KOPT-K1 (cell line): ENCODE data around the gene AGAP1.

Experiments
- H3K27ac ChIP-seq: fragments of 200-600 bp; sonication (generic); 2 replicates; pipeline ENCODE4 v1.5.1; 2016; ENCODE audit warnings: antibody characterized with exemption, mild to moderate bottlenecking, low read depth, low read length; ENCODE audit not compliant: poor library complexity, severe bottlenecking
- H3K36me3 ChIP-seq: fragments of 200-600 bp; sonication (generic); 2 replicates; pipeline ENCODE4 v1.5.1; 2017; ENCODE audit warnings: antibody characterized with exemption, mild to moderate bottlenecking, low read length, moderate library complexity; ENCODE audit not compliant: insufficient read depth
- H3K9me3 ChIP-seq: fragments of 200-600 bp; sonication (generic); 2 replicates; pipeline ENCODE4 v1.5.1; 2017; ENCODE audit warnings: antibody characterized with exemption, low read length, mild to moderate bottlenecking; ENCODE audit not compliant: insufficient read depth, poor library complexity, severe bottlenecking

Gene AGAP1

GRCh38 chr2:235737840-235738239 lies 244.0 kb downstream of the AGAP1 start:
- H3K9me3 ChIP-seq, result no peaks in the 10 kb centered on the region
- H3K27ac ChIP-seq, result no peak overlapping the region
- H3K36me3 ChIP-seq, result no peaks in the 10 kb centered on the region

- no peaks in the 10 kb centered on the region for H3K9me3 ChIP-seq
- no peak overlapping the region for H3K27ac ChIP-seq
- H3K36me3 ChIP-seq, result no peaks in the 10 kb centered on the region
Observed at GRCh38 chr2:235739704-235740415, 246.0 kb downstream of the AGAP1 start.

- no peaks in the 10 kb centered on the region for H3K9me3 ChIP-seq
- no peak overlapping the region for H3K27ac ChIP-seq
- no peaks in the 10 kb centered on the region for H3K36me3 ChIP-seq
Observed at GRCh38 chr2:235740821-235741220, 247.0 kb downstream of the AGAP1 start.

GRCh38 chr2:235744161-235744560 lies 250.3 kb downstream of the AGAP1 start:
- Histone ChIP-seq H3K27ac (no peak overlapping the region), H3K9me3 (no peaks in the 10 kb centered on the region), H3K36me3 (no peaks in the 10 kb centered on the region)

GRCh38 chr2:235745597-235745996 lies 251.8 kb downstream of the AGAP1 start:
- Histone ChIP-seq H3K9me3 (no peaks in the 10 kb centered on the region), H3K36me3 (no peaks in the 10 kb centered on the region), H3K27ac (no peak overlapping the region)

GRCh38 chr2:235746257-235746934 lies 252.6 kb downstream of the AGAP1 start:
- Histone ChIP-seq H3K9me3 (no peaks in the 10 kb centered on the region), H3K36me3 (no peaks in the 10 kb centered on the region), H3K27ac (no peak overlapping the region)

GRCh38 chr2:235747001-235747785 lies 253.3 kb downstream of the AGAP1 start:
- Histone ChIP-seq H3K27ac (no peak overlapping the region), H3K9me3 (no peaks in the 10 kb centered on the region), H3K36me3 (no peaks in the 10 kb centered on the region)

- no peak overlapping the region for H3K27ac ChIP-seq
- no peaks in the 10 kb centered on the region for H3K9me3 ChIP-seq
- H3K36me3 ChIP-seq, result no peaks in the 10 kb centered on the region
Observed at GRCh38 chr2:235747786-235748091, 253.9 kb downstream of the AGAP1 start.

- H3K9me3 ChIP-seq, result no peaks in the 10 kb centered on the region
- no peak overlapping the region for H3K27ac ChIP-seq
- no peaks in the 10 kb centered on the region for H3K36me3 ChIP-seq
Observed at GRCh38 chr2:235749121-235749770, 255.4 kb downstream of the AGAP1 start.

- no peaks in the 10 kb centered on the region for H3K36me3 ChIP-seq
- H3K27ac ChIP-seq, result no peak overlapping the region
- H3K9me3 ChIP-seq, result no peaks in the 10 kb centered on the region
Observed at GRCh38 chr2:235749771-235750160, 255.9 kb downstream of the AGAP1 start.

GRCh38 chr2:235752846-235753245 lies 259.0 kb downstream of the AGAP1 start:
- no peaks in the 10 kb centered on the region for H3K36me3 ChIP-seq
- H3K9me3 ChIP-seq, result no peaks in the 10 kb centered on the region
- no peak overlapping the region for H3K27ac ChIP-seq

GRCh38 chr2:235754357-235755207 lies 260.7 kb downstream of the AGAP1 start:
- Histone ChIP-seq H3K9me3 (no peaks in the 10 kb centered on the region), H3K36me3 (no peaks in the 10 kb centered on the region), H3K27ac (no peak overlapping the region)

GRCh38 chr2:235756491-235756890 lies 262.6 kb downstream of the AGAP1 start:
- no peaks in the 10 kb centered on the region for H3K9me3 ChIP-seq
- H3K36me3 ChIP-seq, result no peaks in the 10 kb centered on the region
- no peak overlapping the region for H3K27ac ChIP-seq

GRCh38 chr2:235757212-235757611 lies 263.4 kb downstream of the AGAP1 start:
- H3K9me3 ChIP-seq, result no peaks in the 10 kb centered on the region
- H3K27ac ChIP-seq, result no peak overlapping the region
- no peaks in the 10 kb centered on the region for H3K36me3 ChIP-seq
